NCI-H2029 treated with DMSO at 0.1 percent for 48 hours (cell line): ENCODE measurements around the gene GSE1.

Experiments
- DNase-seq: peaks from one replicate; lab custom pipeline; 2025; lab: John Stamatoyannopoulos, UW

GSE1 gene

DNA sequence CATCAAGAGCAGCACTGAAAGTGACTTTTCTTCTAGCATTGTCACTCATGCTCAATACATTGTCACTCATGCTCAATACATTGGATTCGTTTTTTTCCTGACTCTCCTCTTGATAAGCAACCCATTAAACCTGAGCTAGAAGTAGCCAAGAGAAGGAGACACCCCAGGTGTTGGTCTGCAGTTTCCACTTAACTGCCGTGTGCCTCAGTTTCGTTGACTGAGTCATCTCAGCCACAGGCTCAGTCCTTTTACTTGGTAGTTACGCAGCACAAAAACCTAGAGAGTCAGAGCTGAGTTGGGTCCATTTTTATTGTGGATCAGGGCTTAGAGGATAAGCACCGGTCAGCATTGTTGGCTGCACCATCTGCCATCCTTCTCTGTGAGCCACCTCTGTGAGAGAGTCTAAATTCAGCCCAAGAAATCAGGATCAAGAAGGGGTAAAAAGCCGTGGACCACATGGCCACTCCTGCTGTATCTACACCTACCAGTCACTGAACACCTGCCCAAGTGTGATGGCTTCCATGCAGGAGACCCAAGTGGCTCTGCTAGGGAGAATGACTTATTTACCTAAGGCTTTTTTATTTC lies 64.4 kb downstream of the GSE1 start:
- no peak for DNase-seq

DNA sequence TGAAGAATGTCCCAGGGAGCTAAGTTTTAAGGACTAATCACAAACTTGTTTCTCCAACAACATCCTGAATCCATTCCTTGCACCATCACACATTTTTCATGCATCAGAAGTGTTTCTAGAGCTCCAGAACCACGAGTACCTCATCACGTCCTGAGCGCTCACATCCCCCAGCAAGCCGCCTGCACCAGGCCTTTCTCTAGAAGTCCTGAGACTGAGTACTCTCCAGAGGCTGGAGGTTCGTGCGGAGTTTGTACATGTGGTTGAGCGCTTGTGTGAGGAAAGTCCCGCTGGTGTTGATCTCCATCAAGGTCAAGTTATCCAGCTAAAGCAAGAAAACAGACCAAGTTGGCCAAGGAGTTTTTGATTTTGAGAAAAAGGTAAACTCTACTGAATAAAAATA lies 64.9 kb downstream of the GSE1 start:
- DNase-seq = no peak

DNA sequence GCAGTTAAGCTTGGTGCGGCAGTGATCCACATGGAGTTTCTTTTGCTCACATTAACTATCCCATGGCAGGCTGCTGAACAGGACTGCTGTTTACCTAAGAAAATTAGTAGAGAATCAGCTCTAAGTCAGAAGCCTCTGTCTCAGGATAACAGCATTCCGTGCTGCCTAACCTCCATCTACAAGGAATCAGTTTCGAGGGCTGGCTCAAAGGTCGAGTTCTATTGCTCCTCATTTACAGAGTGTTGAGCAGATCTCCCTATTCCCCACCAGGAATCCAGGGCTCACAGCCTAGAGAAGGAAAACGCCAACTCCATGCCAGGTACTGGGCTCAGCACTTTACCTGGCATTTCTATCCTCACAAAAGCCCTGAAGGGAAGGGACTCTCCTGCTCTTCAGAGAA lies 65.7 kb downstream of the GSE1 start:
- DNase-seq = no peak

DNA sequence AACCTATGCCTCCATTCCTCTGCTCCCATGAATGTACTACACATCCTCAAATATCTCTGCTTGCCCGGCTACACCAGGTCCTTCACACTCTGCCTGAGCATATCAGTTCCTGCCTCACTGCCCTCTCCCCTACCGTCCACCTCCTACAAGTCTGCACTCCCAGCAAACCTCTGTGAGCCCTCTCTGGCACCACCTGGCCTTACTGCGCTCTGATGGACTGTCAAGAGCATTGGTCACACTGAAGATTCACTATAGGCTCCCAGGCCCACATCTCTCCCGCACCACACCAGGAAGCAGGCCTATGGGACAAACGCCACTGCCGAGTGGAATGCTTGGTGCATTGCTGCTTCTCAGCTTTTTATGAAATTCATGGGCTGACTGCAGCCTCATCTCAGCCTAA lies 66.7 kb downstream of the GSE1 start:
- DNase-seq = no peak

DNA sequence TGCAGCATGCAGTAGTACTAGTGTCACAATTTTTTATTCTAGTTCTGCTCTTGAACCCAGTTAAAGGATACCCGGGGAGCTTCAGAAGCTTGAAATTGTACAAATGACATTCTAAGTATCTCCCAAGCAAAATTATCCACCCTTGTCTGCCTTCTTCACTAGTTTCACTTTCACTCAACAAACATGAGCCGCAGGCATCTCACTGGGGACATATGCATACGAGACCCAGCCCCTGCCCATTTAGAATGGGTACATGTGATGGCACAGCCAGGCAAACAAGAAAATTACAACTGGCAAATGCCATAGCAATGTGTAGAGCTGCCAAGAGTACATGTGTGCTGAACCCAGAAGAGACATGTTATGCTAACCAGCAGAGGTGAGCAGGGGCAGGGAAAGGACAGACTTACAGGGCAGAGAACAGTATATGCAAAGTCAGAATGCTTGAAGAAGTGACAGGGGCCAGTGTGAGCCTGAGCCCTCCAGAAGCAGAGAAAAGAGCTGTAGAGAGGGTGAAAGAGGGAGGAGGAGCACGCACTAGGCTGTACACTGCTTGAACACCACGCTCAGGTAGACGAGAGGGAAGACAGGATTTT lies 67.3 kb downstream of the GSE1 start:
- DNase-seq = no peak

DNA sequence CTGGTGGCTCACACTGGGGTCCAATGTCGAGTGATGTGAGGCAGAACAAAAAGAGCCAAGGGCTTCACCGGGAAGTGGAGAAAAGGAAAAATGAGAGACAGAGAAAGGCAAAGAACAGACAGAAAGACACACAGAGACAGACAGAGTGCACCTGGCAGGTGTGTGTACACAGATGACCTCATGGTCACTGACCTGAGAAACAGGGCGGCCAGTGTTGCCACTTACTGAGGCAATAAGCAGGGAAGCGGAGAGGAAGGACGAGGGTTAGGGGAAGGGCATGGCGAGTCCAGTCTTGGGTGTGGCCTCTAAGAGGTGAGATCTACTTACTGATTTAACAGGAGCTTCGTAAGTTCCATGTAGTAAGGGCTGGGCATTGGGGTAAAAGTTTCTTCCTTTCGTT lies 68.1 kb downstream of the GSE1 start:
- DNase-seq = peak; percentile 27

DNA sequence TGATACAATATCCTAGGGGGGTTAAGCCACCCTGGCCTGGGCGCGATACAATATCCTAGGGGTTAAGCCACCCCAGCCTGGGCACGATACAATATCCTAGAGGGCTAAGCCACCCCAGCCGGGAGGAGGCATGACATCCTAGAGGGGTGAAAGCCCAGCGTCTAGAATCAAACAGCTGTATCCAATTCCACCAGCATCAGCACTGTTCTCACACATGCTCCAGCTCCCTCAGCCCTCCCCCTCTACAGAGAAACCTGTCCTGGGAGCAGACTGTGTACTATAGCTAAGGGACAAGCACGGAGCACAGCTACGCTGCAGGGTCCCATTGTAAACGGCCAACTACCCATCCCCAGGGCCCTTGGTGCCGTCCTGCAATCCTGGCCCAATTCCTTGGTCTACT lies 69.4 kb downstream of the GSE1 start:
- DNase-seq = no peak

DNA sequence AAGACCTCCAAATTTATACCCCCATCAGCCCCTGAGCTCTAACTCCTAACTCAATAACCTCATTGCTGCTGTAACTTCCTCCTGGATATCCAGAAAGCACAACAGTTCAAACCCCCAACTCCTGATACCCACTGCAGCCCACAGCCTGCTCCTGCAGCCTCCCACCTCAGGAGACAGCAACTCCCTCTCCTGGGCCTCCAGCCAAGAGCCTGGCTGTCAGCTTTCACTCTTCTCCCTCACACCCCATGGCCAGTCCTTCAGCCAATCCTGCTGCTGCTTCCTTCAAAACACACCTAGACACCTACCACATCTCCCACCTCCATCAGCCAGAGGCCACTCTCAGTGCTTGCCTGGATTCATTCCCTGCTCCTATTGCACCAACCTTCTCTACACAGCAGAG lies 70.2 kb downstream of the GSE1 start:
- DNase-seq = no peak

DNA sequence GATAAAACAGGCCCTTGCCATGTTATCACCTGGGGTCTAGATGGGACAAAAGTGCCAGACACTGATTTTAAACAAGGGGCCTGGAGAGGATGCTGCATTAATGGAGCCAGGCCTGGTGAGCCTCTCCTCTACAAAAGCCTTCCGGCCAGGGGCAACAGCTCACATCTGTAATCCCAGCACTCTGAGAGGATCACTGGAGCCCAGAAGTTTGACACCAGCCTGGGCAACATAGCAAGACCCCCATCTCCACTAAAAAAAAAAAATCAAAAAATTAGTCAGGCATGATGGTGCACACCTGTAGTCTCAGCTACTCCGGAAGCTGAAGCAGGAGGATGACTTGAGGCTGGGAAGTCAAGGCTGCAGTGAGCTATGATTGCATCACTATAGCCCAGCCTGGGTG lies 72.1 kb downstream of the GSE1 start:
- DNase-seq = no peak

DNA sequence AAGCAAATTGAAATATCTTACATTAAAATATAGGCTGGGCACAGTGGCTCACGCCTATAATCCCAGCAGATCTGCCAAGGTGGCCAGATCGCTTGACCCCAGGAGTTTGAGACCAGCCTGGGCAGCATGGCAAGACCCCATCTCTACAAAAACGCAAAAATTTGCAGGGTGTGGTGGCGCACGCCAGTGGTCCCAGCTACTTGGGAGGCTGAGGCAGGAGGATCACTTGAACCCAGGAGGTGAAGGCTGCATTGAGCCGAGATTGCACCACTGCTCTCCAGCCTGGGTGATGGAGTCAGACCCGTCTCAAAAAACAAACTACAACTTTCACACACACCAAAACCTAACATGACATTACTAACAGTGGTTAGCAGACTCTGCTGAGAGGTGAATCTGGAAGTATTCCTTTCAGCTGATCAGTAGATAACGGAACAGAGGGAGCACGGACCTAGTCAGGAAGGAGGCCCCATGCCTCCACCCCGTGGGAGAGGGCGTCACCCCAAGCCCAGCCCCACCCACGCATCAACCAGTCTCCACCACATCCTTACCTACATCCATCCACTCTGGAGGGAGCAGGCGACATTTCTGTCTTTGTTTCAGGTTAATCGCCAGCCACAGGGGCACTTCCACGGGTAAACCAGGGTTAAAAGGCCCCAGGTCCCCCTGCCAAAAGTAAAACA lies 73.9 kb downstream of the GSE1 start:
- no peak for DNase-seq

DNA sequence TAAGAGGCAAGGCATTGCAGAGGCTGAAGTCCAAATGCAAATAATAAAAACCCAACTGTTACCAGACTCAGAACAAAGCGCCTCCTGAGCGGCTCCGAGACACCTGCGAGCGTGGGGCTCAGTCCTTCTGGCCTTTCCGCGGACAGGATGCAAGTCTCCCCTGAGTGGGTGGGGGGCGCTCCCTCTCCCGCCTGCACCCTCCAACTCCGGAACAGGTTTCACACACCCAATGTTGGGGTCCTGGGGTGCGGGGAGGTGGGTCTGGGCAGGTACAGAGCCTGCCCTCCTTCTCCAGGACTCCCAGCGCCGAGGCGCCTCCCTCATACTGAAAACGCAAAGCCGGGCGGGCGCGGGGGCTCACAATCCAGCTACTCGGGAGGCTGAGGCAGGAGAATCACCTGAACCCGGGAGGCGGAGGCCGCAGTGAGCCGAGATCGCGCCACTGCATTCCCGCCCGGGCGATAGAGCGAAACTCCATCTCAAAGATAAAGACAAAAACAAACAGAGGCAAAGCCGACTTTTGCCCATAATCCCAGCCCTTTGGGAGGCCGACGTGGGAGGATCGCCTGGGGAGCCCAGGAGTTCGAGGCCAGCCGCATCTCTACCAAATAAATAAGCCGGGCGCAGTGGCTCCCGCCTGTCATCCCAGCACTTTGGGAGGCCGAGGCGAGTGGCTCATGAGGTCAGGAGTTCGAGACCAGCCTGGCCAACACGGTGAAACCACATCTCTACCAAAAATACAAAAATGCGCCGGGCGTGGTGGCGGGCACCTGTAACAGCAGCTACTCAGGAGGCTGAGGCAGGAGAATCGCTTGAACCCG lies 74.7 kb downstream of the GSE1 start:
- DNase-seq = no peak

DNA sequence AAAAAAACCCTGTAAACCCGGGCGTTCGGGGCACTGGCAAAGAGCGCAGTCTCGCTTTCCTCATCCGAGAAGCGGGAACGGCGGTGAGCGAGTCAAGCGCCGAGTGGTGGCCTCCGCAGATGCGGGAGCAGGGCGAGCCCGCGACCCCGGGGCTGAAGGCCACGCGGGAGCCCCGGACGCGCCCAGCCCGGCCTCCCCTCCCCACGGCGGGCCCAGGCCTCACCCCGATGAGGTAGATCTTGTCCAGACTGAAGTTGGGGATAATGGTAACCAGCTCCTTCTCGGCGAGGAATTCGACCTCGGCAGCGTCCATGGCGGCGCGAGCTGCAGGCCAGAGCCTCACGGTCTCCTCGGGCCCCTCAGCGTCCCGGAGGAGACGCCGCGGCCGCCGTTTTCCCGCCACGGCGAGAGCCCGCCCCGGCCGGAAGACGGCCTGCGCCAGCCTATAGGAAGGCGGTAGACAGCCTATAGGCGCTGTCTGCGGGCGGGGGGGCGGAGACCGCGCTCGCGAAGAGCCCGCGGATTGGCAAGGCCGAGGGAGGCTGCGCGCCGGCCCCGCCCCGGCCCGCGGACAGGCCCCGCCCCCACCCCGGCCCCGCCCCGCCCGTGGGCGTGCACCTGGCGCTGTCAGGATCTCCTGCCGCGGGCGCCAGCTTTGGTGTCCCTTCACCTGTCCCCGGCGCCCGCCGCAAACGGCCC lies 75.6 kb downstream of the GSE1 start, which contains the start of gene GINS2:
Gene GINS2, minus strand, starts transcription at position 369 of the 699 bp plus-strand sequence. Its CDS starts 56 bp downstream, at position 313.
- no peak for DNase-seq

DNA sequence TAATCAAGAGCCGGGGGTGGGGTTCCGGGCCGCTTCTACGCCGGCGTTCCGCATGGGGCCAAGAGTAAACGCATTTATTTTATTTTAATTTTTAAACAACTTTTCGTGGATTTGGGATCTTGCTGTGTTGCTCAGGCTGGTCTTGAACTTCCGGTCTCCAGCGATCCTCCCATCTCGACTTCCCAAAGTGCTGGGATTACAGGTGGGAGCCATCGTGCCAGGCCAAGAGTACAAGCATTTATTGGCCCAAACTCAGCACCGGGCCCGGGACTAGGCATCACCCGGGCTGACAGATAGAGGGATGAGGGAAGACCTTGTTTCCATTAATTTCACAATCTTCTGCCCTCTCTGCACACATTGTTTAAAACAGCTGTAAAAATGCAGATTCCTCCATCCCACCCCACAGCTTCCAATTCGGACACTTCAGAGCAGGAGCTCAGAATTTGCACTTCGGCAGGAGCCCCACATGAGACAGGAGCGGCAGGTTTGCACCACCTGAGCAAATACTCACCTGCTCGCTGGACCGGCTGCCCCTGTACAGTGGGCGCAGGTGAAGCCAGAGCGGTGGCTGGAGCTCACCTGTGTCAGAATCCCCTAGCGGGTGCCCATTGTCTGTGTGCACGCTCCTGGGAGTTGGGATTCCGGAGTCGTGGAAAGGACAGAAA lies 76.3 kb downstream of the GSE1 start:
- DNase-seq = no peak

DNA sequence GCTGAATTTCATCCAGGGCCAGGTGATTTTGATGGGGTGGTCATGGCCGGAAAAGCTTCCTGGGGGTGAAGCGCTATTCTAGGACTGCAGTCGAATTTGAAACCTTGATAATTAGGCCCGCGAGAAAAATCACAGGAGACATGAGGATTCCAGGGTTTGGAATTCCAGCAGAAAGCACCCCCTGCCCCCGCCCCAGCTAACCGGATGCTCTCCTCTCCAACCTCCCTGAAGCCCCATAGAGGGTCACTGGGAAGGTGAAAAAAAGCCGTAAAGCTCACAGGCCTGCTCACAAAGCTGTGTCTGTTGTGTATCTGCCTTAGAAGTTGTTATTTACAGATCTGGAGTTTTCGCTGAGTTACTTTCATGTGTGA lies 76.8 kb downstream of the GSE1 start:
- DNase-seq = no peak

DNA sequence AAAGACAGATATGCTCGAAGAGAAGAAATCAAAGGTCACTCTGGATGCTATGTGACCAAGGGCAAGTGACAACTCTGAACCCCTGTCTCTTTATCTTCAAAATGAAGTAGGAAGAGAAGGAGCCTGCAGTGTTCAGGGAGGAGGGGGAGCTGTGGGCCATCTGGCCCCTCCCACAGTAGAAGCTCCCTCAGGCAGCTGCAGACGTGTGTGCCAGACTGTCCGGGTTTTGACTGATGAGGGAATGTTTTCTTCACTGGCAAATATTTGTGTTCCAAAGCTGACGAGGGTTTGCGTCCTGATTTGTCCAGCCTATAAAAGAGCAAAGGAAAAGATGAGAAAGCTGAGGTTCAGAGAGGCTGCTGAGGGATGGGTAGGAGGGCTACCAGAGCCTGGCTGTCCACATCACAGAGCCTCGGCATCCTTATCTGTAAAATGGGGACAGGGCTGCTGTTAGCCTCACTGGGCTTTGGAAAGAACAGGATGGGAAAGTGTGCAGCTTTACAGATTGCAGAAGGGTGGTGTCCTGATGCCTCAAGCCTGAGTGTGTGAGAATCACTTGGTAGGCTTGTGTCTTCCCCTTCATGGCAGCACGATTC lies 77.4 kb downstream of the GSE1 start:
- DNase-seq = no peak

DNA sequence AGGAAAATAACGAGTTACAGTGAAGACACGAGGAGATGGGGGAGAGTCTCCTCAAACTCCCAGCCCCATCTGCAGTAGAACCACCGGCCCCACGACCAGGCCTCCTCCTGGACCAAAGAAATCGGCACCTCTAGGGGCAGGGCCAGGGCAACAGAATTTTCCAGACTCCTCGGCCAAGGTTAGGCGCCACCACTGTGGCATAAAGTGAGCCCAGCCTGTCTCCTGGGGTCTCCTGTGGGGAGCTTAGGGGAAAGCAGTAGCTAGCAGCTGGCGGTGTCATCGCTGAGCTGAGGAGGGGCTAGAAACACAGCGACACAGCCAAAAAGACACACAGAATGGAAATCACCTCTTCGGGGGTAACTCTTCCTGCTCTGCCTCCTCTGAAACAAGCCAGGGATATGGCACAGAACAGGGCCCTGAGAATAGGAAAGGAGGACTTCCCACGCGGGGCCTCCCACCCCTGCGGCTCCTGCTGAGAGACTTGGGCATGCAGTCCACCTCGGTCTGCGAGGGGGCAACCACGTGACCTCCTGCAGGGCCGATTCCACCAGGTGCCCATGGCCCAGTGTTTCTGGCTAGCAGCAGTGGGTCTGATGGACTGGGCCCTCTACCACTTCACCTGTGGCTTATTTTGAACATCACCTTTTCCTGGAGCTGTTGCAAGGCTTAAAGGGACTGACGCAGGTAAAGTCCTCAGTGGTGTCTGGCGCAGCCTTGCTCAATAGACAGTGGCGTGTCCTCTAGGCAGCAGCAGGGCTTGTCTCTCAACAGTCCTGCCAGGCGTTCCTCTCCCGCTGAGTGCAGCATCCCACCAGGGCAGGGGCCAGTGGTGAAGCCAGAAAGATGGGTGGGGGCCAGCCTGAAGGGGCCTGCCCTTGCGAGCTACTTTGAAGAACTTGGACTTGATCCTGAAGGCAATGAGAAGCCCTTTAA lies 82.3 kb downstream of the GSE1 start:
- no peak for DNase-seq

DNA sequence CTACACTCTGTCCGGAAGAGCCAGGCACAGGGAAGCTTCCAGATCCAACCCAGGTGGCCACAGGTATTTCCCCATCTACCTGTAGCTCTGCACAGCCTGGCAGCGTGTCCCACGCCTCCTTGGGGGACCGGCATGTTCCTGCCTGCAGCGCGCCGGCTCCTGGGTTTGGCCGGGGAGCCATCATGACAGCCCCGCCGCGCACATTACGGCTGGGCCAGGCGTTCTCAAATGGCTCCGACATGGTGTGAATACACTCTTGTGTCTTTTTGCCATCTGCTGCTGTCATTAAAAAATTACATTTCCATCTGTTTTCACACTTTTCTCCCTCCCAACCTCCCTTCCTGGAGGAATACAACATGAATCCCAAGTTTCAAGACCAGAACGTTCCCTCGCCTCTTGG lies 83.7 kb downstream of the GSE1 start:
- DNase-seq = no peak

DNA sequence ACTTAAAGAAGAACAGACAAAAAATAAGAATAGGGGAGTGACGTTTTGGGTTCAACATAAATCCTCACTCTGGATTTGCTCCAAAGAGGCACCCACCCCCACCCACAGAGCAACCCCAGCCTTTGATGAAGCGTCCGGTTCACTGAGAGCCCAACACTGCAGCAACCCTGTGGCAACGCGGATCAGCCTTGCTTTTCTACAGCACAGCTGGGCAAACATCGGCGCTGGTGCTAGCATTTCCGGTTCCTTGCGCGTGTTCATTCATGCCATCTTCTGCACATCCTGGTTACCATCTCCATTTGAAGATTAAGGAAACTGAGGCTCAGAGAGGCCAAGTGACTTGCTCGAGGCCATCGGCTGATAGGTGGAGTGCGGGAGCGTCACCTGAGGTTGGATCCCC lies 84.3 kb downstream of the GSE1 start:
- DNase-seq = no peak

DNA sequence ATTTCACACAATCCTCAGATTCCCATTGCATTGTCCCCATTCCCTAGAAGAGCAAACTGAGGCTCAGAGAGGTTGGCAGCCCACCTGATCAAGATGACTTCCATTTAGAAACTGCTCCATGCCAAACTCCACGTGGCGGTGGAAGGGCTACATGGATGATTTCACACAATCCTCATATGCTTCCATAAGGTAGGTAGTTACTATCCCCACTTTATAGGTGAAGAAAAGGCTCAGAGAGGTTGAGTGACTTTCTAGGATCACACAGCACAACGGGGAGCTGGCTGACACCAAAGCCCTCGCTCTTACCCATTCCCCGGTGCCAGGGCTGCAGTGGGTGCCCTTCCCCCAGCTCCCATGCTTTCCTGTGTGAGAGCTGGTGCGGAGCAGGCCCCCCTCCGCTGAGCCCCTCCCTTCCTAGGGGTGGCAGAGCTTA lies 85.4 kb downstream of the GSE1 start:
- no peak for DNase-seq

DNA sequence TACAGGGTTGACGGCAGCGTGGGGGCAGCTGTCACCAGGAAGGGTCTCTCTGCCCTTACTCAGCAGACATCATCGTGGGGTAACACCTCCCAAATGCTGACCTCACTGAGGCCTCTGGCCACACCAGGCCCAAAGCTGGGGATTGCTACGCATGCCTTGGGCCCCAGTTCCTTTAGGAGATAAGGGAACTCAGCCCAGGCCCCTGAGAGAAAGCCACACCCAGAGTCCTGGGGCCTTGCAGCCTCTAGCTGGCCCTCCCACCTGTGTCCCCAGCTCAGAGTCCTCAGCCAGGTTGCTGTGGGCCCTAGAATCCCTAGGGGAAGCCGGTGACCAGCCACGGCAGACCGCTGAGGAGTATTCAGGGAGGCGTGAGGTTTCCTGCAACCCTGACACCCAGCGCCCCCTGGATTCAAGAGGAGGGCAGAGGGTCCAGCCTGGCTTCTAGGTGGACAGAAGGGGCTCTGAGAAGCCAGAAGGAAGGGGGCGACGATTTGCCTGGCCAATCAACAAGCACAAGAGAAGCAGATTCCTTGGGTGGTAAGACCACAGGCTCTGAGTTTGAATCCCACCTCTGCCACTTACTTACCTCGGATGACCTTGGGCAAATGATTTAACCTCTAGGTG lies 85.9 kb downstream of the GSE1 start:
- no peak for DNase-seq
